ENCODE results near the gene CHST11. TPM values are rescaled to one million over a fixed set of nuclear protein-coding genes. Genes with fewer than 3 reads are reported as not detected.

Gene CHST11
- total RNA-seq, 1 donor from 2014 or later = 3.4 TPM

DNA sequence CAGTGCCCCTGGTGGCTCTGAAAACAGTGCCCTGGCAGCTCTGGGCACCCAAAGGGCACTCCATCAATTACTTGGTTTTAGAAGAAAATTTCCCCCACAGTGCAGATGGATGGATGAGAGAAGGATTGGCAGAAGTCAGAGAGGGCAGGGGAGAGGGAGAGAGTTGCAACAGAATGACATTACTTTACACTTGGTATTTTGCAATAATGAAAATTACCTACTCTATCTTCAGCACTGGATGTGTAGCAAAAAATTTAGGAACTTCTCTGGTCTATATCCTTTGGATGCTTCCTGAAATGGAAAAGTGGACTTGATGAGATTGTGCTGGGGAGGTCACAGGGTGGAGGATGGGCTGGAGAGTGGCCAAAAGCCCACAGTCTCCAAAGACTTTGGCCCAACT is 193.2 kb downstream of the CHST11 start:
- DNase-seq = no peak
- intact Hi-C loops (cut with micrococcal nuclease) = no loop called here
- ATAC-seq = no peak

DNA sequence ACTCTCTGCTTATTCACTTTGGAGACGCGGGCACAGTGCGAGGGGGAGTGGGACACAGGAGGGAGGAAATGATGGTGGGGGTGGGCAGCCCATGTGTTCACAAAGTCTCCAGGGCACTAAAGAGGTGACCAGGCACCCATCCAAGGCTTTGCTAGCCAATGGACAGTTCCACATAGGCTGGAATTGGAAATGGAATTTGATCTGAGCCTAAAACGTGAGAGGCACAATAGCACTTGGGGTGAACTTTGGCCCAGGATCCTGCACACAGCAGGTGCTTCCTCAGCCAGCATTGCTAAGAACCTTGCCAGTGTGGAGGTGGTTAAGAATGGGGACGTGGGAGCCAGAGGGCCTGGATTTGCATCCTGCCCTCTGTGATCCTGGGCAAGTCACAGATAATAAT is 193.8 kb downstream of the CHST11 start:
- intact Hi-C loops (cut with micrococcal nuclease) = no loop called here
- no peak for ATAC-seq
- DNase-seq = no peak

DNA sequence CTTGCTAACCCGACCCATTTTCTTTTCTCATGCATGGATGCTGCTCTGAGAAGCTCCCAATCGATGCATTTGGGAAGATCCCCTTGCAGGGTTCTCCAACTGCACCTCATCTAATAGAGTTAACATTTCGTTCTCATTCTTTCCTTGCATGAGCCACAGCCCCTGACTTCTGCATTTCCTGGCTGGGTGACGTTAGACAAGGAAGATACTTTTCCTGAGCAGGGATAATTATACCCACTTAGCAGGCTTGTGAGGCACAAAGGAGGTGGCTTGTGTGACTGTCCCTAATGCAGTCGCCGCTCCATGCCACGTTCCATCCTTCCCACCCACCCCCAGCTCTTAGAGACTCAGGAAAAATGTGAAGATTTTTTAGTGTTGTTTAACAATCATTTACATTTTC is 195.1 kb downstream of the CHST11 start:
- intact Hi-C loops (cut with micrococcal nuclease) = no loop called here
- ATAC-seq (no peak), DNase-seq (no peak)

DNA sequence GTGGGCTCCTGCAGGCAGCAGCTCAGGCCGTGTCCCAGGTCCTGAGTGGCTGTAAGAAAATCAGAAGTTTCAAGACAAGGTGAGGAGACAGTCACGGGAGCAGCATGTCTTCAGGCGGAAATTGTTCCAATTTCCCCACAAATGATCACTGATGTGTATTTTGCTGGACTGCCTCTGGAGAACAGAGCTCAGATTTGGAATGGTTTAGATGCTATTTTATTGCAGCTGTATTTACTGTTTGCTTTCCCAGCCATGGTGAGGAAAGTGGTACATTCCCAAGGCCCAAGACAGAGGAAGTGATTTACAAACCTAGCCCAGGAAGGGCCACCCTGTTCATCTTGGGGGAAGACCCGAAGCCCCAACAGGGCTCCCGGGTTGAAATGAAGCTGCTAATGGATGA is 195.6 kb downstream of the CHST11 start:
- intact Hi-C loops (cut with micrococcal nuclease) = no loop called here
- DNase-seq (no peak), ATAC-seq (no peak)

DNA sequence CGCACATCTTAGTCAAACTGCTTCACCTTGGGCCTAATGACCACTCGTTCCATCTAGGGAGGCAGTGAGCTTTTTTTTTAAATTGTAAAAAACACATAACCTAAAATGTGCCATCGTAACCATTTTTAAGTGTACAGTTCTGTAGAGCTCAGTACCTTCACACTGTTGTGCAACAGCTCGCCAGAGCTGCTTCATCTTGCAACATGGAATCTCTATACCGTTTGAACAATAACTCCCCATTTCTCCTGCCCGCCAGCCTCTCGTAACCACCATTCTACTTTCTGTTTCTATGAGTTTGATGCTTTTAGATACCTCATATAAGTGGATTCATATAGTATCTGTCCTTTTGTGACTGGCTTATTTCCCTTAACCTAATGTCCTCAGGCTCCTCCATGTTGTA is 196.2 kb downstream of the CHST11 start:
- no peak for DNase-seq
- ATAC-seq = no peak
- intact Hi-C loops (cut with micrococcal nuclease) = no loop called here

DNA sequence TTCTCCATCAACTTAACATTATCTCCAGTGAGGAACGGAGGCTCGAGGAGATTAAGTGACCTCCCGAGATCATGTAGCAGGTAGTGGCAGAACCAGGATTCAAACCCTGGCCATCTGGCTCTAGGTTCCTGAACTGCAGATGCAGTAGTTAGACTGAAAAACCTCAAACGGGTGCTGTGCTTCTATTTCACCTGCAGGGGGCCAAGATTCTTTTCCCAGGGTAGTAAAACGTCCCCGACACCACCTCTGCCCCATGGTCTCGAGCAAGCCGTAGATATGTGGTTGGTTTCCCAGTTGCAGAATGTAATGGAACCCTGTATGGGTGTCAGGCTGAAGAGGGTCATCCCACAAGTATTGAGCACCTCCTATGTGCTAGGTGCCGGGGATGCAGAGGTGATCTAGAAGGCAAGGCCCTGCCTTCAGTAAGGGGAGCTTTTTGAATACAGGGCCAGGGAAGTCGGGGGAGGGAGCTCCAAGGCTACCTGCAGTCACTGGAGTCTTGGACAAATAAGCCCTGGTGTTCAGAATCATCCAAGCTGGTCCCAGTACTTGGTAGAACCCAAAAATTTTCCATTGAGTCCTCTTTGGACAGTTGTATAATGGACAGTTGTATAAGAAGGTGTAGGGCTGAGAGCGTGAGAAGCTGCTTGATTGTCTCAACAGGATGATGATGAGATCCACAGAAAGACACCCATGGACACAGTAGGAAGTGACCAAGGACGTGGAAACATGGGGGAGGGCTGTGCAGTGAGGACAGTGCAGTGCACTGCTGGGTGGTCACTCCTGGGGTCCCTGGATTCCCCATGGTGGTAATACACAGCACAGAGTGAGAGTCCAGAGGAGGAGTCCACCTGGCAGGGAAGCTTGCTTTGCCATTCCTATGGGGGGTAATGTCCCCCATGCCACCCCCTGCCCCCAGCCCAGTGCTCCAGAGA is 197.2 kb downstream of the CHST11 start:
- DNase-seq (no peak), ATAC-seq (no peak)
- intact Hi-C loops (cut with micrococcal nuclease) = no loop called here

DNA sequence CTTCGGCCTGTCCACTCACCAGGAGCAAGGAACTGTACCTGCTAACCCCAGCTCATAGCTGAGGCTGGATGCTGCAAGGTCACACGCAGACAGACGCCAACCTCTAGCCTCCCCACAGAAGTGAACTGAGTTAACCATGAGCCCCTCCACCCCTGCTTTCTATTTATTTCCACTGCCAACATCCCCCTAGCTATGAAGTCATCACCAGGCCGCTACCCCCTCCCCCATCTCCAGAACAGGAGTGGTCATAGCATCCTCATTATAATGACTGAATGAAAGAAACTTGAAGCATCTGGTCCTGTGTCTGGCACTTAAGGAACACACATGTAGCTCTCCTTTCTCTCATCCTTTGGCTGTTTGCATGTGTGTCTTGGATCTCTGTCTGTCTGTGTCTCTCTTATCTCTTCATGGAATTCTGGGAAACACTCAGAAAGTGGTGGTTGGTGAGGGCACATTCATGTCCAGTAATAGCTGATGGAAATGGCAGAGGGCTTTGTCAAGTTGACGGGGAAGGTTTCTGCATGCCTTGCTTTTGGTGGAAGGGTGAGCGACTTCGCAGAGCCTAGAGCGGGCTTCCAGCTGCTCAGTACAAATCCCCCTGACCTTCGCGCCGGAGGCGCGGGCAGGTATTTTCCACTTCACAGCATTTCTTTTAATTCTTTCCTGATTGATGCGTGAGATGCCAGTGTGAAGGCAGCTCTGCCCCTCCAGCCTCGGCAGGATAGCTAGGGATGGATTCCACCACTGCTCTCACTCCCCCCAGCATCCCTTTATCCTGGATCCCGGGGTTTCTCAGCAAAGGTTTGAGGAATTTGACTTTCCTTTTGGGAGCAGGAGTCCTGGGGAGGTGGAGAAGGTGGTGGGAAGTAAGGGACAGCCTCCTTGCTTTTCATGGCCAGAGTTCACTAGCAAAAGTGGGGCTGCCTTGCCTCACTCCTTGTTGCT is 198.2 kb downstream of the CHST11 start:
- no peak for ATAC-seq
- intact Hi-C loops (cut with micrococcal nuclease) = no loop called here
- DNase-seq = no peak

DNA sequence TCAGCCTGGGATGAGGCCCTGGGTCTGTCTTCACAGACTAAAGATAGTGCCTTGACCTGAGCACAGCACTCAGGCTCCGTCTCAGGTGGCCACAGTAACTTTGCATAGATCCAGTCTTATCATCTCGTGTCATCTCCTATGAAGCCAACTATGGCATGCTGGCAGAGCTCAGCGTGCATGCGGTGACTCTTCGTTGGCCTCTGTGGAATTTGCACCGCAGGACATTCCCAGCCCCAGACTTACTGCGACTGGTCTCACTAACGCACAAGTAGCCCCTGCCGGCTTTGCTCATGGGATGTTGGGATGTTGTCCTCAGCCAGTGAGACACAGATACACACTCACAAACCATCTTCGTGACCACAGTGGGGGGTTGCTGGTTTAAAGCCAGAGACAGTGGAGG is 199.6 kb downstream of the CHST11 start:
- ATAC-seq = no peak
- intact Hi-C loops (cut with micrococcal nuclease) = no loop called here
- DNase-seq = no peak

DNA sequence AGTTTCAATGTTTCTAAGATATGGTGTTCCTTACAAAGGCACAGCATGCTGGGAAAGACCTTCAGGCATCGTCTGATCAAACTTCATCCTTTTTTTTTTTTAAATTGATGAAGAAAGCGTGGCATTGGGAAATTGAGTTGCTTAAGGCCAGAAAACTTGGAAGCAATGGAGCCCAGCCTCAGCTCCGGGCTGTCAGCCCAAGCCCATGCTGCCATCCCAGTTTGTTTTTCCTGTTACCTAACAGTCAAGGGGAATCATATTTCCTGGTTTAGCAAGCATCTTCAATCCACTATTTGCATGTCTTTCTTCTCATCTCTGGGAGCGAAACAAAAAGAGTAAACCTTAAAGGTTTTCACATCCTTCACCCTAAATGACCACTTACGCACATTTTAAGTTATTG is 200.2 kb downstream of the CHST11 start:
- intact Hi-C loops (cut with micrococcal nuclease) = no loop called here
- DNase-seq = no peak
- ATAC-seq = no peak

DNA sequence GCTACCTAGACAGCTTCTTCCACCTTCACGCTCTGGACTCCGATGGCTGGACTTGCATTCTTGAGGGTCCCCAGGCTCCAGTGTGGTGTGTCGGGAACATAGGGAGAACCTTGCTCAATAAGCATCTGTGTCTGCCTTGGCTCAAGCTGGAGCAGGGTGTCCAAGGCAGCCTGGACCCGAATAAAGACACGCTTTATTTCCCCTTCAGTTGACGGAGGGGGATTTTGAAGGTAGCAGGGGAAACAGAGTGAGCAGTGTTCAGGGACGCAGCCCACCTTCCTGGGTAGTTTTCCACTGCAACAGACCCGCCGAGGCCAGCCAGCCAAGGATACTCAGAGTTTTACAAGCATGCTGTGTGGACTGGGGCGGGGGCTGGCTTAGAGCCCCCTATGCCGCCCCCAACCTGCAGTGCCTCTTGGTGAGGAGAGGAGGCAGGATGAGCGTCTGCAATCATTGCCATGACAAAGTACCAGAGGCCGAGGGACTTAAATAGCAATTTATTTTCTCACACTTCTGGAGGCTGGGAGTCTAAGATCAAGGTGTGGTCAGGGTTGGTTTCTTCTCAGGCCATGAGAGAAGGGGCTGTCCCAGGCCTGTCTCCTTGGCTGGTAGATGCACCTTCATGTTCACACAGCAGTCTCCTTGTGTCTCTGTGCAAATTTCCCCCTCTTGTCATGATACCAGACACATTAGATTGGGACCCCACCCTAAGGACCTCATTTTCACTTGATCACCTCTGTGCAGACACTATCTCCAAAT is 201.2 kb downstream of the CHST11 start:
- intact Hi-C loops (cut with micrococcal nuclease) = no loop called here
- no peak for ATAC-seq
- no peak for DNase-seq

DNA sequence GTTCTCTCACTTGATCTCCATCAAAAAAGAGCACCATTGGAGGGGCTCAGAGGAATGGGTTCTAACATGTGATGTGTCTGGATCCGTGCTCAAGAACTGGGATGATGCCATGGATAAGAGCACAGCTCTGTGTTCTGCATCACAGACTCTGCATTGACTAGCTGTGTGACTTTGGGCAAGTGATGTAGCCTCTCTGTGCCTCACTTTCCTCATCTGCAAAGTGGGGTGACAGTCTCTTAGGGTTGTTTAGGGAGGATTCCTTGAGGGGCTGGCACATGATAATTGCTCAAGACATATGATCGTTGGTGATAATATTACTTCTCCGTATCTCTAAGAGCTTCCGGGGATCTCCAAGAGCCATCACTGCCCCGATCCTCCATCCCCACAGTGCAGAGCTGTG is 202.3 kb downstream of the CHST11 start:
- DNase-seq (no peak), ATAC-seq (no peak)
- intact Hi-C loops (cut with micrococcal nuclease) = no loop called here

DNA sequence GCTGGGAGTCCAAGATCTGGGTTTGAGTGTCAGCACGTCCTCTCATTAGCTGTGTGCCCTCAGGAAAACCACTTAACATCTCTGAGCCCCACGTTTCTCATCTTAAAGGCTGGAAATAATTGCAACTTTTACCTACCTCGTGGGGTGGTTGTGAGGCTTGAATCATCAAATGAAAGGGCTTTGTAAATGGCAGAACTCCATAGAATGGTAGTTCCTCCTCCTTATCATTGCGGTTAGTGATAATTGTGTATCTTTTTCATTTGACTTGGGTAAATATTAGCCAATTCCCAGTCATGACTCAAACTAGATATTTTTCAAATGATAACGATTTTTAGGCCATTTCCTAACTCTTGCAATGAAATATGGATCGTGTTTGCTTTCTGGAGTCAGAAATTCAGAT is 205.5 kb downstream of the CHST11 start:
- DNase-seq = no peak
- ATAC-seq = no peak

DNA sequence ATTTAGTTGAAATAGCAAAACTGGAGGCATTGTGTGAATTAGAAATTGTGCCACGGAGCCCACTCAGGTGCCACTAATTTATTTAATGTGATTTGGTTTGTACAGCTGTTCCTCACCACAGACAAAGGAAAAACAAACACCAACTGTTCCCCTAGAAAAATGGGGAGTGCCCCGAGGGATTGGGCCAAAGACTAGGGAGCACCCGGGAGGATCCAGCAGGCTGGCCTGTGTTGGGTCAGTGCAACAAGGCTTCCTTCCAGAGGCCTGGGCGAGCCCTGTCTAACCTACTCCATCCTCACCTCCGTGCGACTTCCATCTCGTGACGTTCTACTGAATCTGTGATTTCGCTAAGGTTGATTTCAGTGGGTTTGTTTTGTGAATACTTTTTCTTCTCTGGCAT is 206.2 kb downstream of the CHST11 start:
- DNase-seq (no peak), ATAC-seq (no peak)
- intact Hi-C loops (cut with micrococcal nuclease) = no loop called here

More for the DNA sequence above, 205.5 kb downstream of the CHST11 start:
- intact Hi-C loops (cut with micrococcal nuclease) = no loop called here

DNA sequence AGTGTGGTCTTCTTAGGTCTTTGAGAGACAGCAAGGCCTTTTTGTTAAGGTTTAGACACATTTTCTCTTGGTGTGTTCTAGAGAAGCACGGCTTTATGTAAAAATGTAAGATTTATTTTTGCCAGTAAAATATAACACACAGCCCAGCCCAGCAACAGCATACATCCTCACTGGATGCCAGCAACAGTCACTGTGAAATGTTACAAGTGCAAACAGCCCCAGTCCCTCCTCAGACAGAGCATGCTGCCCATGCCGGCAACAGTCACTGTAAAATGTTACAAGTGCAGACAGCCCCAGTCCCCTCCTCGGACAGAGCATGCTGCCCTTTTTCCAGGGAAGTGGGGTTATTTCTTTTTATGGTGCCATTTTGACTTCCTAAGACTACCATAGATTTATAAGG is 207.6 kb downstream of the CHST11 start:
- ATAC-seq = no peak
- no peak for DNase-seq
- intact Hi-C loops (cut with micrococcal nuclease) = no loop called here

DNA sequence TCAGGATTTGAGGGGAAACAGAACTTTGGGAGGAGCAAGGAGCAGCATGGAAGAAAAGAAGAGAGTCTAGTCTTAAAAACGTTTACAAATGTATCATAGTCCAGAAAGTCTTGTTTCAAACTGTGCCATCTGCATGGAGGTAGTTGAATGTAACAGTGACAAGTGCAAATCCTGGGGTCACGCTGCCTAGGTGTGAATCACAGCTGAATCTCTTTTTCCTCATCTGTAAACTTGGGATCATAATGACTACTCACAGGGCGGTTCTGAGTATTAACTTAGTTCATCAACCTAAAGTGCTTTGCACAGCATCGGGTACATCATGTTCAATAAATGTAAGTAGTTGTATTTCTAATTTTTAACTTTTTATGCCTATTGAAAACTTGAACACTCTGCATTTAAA is 208.5 kb downstream of the CHST11 start:
- ATAC-seq = no peak
- no peak for DNase-seq
- intact Hi-C loops (cut with micrococcal nuclease) = no loop called here

DNA sequence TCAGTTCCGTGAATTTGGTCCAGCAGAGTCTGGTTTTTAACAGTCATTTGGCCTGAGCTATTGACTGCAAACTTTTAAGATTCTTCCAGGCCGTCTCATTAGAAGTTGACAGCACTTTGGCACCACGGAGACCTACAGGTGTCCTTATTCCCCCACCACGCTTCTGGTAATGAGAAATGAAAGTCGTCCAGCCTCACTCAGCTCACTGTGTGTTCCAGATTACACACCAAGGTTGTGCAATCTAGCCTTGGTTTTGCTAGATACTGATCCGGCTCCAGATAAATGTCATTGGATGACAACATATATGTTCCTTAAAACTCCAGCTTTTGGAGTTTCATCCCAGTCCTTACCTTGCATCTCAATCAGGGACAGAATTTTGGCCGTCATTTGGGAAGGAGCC is 210.4 kb downstream of the CHST11 start:
- intact Hi-C loops (cut with micrococcal nuclease) = no loop called here
- ATAC-seq (peak; percentile 45), DNase-seq (no peak)

DNA sequence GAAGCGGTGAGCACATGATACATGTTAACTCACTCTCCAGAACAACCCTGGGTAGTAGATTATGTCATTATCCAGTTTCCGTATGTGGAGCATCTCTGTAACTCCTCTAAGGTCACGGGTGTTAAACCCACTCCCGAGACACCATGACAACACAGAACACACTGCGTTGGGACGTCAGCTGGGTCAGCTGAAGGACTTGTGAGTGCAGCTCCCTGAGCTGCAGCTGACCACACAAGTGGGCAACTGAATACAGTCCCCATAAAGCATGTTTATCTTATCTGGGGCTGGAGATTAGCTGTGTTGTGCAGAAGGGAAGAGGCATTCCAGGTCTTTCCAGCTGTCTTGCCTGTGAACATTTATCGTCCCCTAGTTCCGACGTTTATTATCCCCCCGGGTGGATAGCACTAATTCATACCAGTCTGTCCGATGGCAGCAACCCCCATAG is 211.5 kb downstream of the CHST11 start:
- DNase-seq (peak; percentile 73), ATAC-seq (peak; percentile 67)
- intact Hi-C loops (cut with micrococcal nuclease) = no loop called here

DNA sequence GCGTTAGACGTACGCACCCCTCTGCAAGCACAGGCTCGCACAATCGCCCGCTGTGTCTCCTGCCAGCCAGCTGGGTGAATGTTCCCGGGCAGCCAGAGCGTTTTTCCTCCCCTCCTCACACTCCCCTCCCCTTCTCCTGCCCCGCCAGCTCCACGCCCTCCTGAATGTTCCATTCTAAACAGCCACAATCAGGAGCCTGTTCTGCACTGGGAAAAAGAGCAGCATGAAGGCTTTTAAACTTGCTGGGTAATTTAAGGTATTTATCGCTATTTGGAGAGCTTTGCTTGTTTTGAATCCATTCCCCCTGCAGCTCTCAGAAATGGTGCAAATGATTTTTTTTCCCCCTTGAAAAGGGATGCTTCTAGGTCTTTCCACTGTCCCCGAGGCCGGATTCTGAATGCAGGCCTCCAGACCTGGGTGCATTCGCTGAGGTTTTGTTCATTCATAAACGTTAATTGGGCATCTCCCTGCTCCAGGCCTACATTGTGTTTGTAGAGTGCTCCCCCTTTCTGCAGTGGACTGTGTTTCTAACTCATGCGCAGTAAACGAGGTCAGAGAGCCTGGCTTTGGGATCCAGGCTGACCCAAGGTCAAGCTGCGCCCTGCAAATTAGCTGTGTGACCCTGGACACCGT is 212.5 kb downstream of the CHST11 start:
- peak; percentile 84 for DNase-seq
- intact Hi-C loops (cut with micrococcal nuclease) = no loop called here
- ATAC-seq = peak; percentile 73

DNA sequence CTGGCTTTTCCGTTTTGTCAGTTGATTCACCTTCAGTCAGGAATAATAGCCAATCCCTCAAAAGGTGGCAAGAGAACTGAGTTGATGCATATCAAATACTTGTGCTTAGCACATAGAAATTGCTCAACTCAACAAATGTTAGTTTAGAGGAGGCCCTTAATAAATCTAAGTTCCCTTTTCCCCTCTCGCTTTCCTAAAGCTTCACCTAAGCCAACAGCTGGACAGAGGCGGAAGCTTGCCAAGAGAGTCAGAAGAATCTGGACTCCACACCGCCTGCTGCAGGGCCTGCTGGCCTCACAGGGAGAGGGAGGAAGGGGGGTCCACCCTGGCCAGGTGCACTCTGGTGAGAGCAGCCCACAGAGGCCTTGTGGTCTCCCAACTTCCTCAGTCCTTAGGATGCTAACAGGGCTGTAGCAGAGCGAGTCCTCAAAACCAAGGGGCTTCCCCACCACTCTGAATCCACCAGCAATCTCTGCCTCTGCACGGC is 213.1 kb downstream of the CHST11 start:
- DNase-seq = peak; percentile 74
- peak; percentile 8 for ATAC-seq
- intact Hi-C loops (cut with micrococcal nuclease) = no loop called here
